Esophagus muscularis mucosa (tissue), 4 donors: ENCODE data around the gene MCM7. TPM values are rescaled to one million over a fixed set of nuclear protein-coding genes. Genes with fewer than 3 reads are reported as not detected.
"Not testable (repeated sequence)": the region's sequence is repeated elsewhere in the genome, so short reads cannot be mapped to it uniquely, and the experiment has no call there.

Experiments used
- DNase-seq: peaks from one replicate; pipeline ENCODE4 v3.0.0-alpha.2; 2017; ENCODE audit errors: extremely low spot score
- H3K27ac ChIP-seq, 4 donors: fragments of 200-600 bp; sonication (generic); replicated peaks in 1 of 4; 1 replicate in 3 of 4; 2 replicates in 1 of 4; pipeline ENCODE4 v1.5.1; 2016 to 2019; ENCODE audit warnings: mild to moderate bottlenecking in 1 of 4
- H3K27me3 ChIP-seq, 4 donors: fragments of 200-600 bp; sonication (generic); one replicate each; pipeline versions ENCODE4 v1.5.1 to v1.6.0; 2016 to 2019
- H3K36me3 ChIP-seq, 4 donors: fragments of 200-600 bp; sonication (generic); one replicate each; pipeline ENCODE4 v1.5.1; 2016 to 2019
- H3K4me1 ChIP-seq, 4 donors: fragments of 200-600 bp; sonication (generic); one replicate each; pipeline ENCODE4 v1.5.1; 2016 to 2019
- H3K4me3 ChIP-seq, 4 donors: fragments of 200-600 bp; sonication (generic); 1 replicate in 2 of 4; 2 replicates in 2 of 4; pipeline ENCODE4 v1.5.1; 2016 to 2019; ENCODE audit warnings: mild to moderate bottlenecking in 4 of 4, moderate library complexity in 1 of 4
- H3K9me3 ChIP-seq, 4 donors: fragments of 200-600 bp; sonication (generic); 1 replicate in 3 of 4; 2 replicates in 1 of 4; pipeline ENCODE4 v1.5.1; 2016 to 2019
- EP300 ChIP-seq: sonication (generic); formaldehyde crosslinking; IDR thresholded peaks from one replicate; pipeline ENCODE4 v1.6.1; 2017; ENCODE audit warnings: antibody characterized with exemption
- POLR2A ChIP-seq: fragments of 450-650 bp; IDR thresholded peaks from one replicate; pipeline ENCODE4 v1.6.1; 2017; ENCODE audit warnings: antibody characterized with exemption, moderate library complexity, mild to moderate bottlenecking, low read depth
- POLR2AphosphoS5 ChIP-seq, 2 donors: sonication (generic); formaldehyde crosslinking; IDR thresholded peaks; one replicate each; pipeline ENCODE4 v1.6.1; 2017; ENCODE audit warnings: antibody characterized with exemption in 2 of 2
- WGBS: methylation state at CpG from one replicate; pipeline ENCODE4 v1.1.5; 2018; 5-methylcytosine and 5-hydroxymethylcytosine counted together
- intact Hi-C: fragments of 100-400 bp; cut with DNase I; formaldehyde crosslinking; loops from one replicate; pipeline ENCODE4 v1.15.1; 2023
- total RNA-seq, 4 donors: library from RNA; depleted of rRNA; stranded (reverse); fragments of >200 nt; gene quantifications; one replicate each; pipeline versions ENCODE4 v1.1.0 to v1.2.1, GENCODE V29; 2016
- TF ChIP-seq, protein P1 (sequence below), 3 experiments: fragments of 200-600 bp in 2 of 3; fragments of 450-650 bp in 1 of 3; sonication (generic) in 2 of 3; IDR thresholded peaks; one replicate each; pipeline ENCODE4 v1.5.1; 2017 to 2019; ENCODE audit warnings: antibody characterized with exemption in 3 of 3, mild to moderate bottlenecking in 2 of 3, moderate library complexity in 1 of 3

The MCM7 gene
- total RNA-seq, result 10 to 100 TPM; 35.3 to 60.3 (median 41.1) TPM

DNA sequence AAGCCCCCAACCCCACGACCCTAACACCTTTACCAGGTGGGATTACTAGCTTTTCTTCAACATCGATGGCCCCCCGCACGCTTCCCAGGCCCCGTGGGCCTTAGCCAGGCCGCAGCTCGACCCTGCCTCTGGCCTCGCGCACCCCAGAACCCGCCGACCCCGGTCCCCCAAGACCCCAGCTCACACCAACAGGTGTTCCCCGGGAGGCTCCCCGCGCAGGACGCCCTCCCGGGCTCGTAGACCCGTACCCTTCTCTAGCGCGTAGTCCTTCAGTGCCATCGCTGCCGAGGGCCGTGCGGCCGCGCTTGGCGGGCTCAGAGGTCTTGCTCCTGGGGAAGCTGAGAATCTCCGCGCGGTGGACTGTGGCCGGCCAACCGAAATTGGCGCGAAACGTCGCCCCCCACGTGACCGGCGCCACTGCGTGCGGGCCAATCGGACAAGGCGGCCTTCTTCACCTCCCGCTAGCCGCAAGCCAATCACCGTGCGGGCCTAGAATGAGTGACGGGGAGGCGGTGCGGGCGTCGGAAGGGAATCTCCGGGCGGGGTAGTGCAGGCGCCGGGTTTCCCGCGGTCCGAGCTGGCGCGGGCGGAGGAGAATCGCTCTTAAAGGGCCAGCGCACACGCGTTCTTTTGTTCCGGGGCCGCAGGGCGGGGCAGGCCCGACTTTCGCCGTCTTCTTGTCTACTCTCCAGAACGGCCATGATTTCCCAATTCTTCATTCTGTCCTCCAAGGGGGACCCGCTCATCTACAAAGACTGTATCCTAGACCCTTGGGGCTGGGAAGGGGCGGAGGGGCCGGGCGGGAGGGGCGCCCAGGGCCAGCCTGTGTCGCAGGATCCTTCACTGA lies at the start of gene MCM7, which contains the start of gene AP4M1:
Gene MCM7, minus strand, starts transcription at position 382 of the 847 bp plus-strand sequence. Its CDS starts 103 bp downstream, at position 279.
Gene AP4M1, plus strand, starts transcription at position 628 of the 847 bp plus-strand sequence. Its CDS starts 72 bp downstream, at position 700.
- peak; percentile 100 for DNase-seq
- peak within 1 kb of the TSS; percentile 93 to 98 (median 96) for H3K27ac ChIP-seq
- H3K9me3 ChIP-seq, result no peaks in the 10 kb centered on the region
- no peaks in the 10 kb centered on the region for H3K27me3 ChIP-seq
- TF ChIP-seq, protein P1, sequence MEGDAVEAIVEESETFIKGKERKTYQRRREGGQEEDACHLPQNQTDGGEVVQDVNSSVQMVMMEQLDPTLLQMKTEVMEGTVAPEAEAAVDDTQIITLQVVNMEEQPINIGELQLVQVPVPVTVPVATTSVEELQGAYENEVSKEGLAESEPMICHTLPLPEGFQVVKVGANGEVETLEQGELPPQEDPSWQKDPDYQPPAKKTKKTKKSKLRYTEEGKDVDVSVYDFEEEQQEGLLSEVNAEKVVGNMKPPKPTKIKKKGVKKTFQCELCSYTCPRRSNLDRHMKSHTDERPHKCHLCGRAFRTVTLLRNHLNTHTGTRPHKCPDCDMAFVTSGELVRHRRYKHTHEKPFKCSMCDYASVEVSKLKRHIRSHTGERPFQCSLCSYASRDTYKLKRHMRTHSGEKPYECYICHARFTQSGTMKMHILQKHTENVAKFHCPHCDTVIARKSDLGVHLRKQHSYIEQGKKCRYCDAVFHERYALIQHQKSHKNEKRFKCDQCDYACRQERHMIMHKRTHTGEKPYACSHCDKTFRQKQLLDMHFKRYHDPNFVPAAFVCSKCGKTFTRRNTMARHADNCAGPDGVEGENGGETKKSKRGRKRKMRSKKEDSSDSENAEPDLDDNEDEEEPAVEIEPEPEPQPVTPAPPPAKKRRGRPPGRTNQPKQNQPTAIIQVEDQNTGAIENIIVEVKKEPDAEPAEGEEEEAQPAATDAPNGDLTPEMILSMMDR (IDR thresholded peaks at IDR 0.05), result no peak
- no peak for TF ChIP-seq EP300
- TF ChIP-seq POLR2AphosphoS5 (IDR thresholded peaks at IDR 0.05), result peak; percentile 74 to 90
- no peak for TF ChIP-seq POLR2A
- intact Hi-C loops, result loop anchor here (2.0 kb wide), 1 partner anchor 26 kb away; the partner anchor contains the start of gene MBLAC1
- H3K4me1 ChIP-seq, result peaks cover 19 to 39% (median 28%) of the 10 kb centered on the region in 4 donors
- H3K4me3 ChIP-seq, result peak within 1 kb of the TSS; percentile 69 to 86 (median 82)
- WGBS, result under 1% methylated on average over 31 of the region's 80 CpGs
- peaks cover 55 to 69% (median 67%) of the 10 kb centered on the region in 4 donors for H3K36me3 ChIP-seq

DNA sequence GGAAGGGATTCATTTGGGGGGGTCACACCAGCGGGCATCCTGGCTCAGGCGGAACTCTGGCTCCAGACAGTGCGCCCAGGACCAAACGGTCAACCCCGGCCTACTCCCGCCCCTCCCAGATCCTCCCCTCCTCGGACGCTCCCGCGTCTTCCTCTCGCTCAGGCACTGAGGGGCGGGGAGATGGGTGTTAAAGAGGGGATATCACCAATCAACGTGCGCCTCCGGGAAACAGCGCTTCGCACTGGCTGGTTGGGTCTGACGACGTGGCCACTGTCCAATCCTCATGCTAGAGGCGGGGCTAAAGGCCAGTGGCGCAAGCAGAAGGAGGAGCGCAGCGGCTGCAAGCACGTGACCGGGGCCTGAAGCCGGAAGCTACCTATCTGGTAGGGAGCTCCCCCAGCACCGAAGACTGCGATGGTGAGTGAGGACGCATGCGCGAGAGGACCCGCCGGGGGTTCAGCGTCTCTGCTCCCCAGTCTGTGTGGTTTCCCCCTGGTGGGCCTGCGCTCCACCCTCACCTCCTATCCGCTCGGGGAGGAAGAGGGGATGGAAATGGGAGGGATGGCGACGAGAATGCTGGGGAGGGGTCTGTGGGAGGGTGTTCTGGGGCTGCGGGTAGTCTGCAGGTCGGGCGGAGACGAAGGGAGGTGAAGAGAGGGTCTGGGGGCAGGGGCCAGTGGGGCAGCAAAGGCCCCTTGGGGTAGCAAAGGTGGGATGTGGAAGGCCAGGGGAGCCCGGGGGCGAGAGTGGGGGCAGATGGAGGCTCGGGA lies 47.5 kb upstream of the MCM7 start, which contains the start of gene LAMTOR4:
Gene LAMTOR4, plus strand, starts transcription at position 360 of the 770 bp plus-strand sequence. Its CDS starts 55 bp downstream, at position 415.
- TF ChIP-seq, protein P1 (IDR thresholded peaks at IDR 0.05), result peak in 1 of 3 experiments; percentile 25
- peak; percentile 90 to 97 for TF ChIP-seq POLR2AphosphoS5 (IDR thresholded peaks at IDR 0.05)
- TF ChIP-seq POLR2A, result no peak
- TF ChIP-seq EP300, result no peak
- peaks cover 10 to 34% (median 25%) of the 10 kb centered on the region in 4 donors for H3K4me1 ChIP-seq

DNA sequence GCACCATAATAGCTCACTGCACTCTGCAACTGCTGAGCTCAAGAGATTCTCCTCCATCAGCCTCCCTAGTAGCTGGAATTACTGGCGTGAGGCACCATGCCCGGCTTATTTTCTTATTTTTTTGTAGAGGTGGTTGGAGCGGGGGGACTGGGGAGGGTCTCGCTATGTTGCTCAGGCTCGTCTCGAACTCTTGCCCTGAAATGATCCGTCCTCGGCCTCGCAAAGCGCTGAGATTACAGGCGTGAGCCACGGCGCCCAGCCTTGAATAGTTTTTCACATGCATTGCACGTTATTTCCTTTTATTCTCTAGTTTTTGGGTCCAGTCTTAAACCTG lies 47.0 kb upstream of the MCM7 start:
- intact Hi-C loops, result loop anchor here (1.0 kb wide), 1 partner anchor 21 kb away; no protein-coding TSS in a partner anchor
- H3K27me3 ChIP-seq, result no peaks in the 10 kb centered on the region
- peak overlapping the region; percentile 77 to 94 (median 90) for H3K27ac ChIP-seq
- 11% methylated on average over 14 of the region's 14 CpGs for WGBS
- peaks cover 10 to 28% (median 22%) of the 10 kb centered on the region in 4 donors for H3K4me1 ChIP-seq
- TF ChIP-seq, protein P1 (IDR thresholded peaks at IDR 0.05), result no peak
- TF ChIP-seq POLR2A, result no peak
- no peak for TF ChIP-seq POLR2AphosphoS5 (IDR thresholded peaks at IDR 0.05)
- TF ChIP-seq EP300, result no peak
- H3K9me3 ChIP-seq, result no peaks in the 10 kb centered on the region
- peaks cover 0 to 23% (median 2%) of the 10 kb centered on the region in 4 donors for H3K36me3 ChIP-seq
- H3K4me3 ChIP-seq, result peak overlapping the region; percentile 81 to 99 (median 90)
- no peak for DNase-seq

More for the DNA sequence above, 47.5 kb upstream of the MCM7 start, which contains the start of gene LAMTOR4:
- WGBS, result under 1% methylated on average over 33 of the region's 46 CpGs
- intact Hi-C loops, result loop anchor here (1.0 kb wide), 1 partner anchor 21 kb away; no protein-coding TSS in a partner anchor
- peak; percentile 99 for DNase-seq
- Histone ChIP-seq H3K4me3 (peak within 1 kb of the TSS; percentile 81 to 99 (median 90)), H3K36me3 (peaks cover 5 to 29% (median 7%) of the 10 kb centered on the region in 4 donors), H3K9me3 (no peaks in the 10 kb centered on the region), H3K27me3 (no peaks in the 10 kb centered on the region), H3K27ac (peak within 1 kb of the TSS; percentile 87 to 94 (median 92))

GRCh38 chr7:100147278-100147677 lies 46.1 kb upstream of the MCM7 start:
- WGBS, result 100% methylated on average over 2 of the region's 2 CpGs
- H3K27ac ChIP-seq, result no peak overlapping the region
- intact Hi-C loops, result no loop called here

DNA sequence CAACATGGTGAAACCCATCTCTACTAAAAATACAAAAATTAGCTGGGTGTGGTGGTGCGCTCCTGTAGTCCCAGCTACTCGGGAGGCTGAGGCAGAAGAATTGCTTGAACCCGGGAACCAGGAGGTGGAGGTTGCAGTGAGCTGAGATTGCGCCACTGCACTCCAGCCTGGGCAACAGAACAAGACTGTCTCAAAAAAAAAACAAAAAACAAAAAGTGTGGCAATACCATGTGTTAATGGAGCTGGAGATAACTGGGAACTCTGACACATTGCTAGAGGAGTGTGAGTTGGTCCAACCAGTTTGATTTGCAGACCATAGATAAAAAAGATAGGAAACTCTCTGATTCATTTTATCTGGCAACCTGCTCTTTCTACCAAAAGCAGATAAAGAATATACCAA lies 45.2 kb upstream of the MCM7 start:
- H3K9me3 ChIP-seq, H3K27ac ChIP-seq, H3K4me3 ChIP-seq, DNase-seq, H3K27me3 ChIP-seq, H3K36me3 ChIP-seq, intact Hi-C loops: not testable (repeated sequence)
- peaks cover 10 to 25% (median 21%) of the 10 kb centered on the region in 4 donors for H3K4me1 ChIP-seq
- 89% methylated on average over 4 of the region's 4 CpGs for WGBS

More at GRCh38 chr7:100147278-100147677, 46.1 kb upstream of the MCM7 start:
- Histone ChIP-seq H3K9me3 (no peaks in the 10 kb centered on the region), H3K36me3 (peaks cover 0 to 14% (median 0%) of the 10 kb centered on the region in 4 donors), H3K4me3 (no peak overlapping the region), H3K4me1 (peaks cover 10 to 25% (median 21%) of the 10 kb centered on the region in 4 donors), H3K27me3 (no peaks in the 10 kb centered on the region)
- DNase-seq, result no peak
- TF ChIP-seq POLR2AphosphoS5 (IDR thresholded peaks at IDR 0.05), result no peak
- TF ChIP-seq POLR2A, result no peak
- TF ChIP-seq EP300, result no peak
- TF ChIP-seq, protein P1 (IDR thresholded peaks at IDR 0.05), result no peak
